ENCODE measurements around the gene SCN4A. TPM values are rescaled to one million over a fixed set of nuclear protein-coding genes. Genes with fewer than 3 reads are reported as not detected.
A peak's percentile ranks its signal among the peaks of the same experiment; 100 is the strongest.

SCN4A gene
- total and polyA plus RNA-seq, 2 donors, result 0.19 to 0.46 TPM

DNA sequence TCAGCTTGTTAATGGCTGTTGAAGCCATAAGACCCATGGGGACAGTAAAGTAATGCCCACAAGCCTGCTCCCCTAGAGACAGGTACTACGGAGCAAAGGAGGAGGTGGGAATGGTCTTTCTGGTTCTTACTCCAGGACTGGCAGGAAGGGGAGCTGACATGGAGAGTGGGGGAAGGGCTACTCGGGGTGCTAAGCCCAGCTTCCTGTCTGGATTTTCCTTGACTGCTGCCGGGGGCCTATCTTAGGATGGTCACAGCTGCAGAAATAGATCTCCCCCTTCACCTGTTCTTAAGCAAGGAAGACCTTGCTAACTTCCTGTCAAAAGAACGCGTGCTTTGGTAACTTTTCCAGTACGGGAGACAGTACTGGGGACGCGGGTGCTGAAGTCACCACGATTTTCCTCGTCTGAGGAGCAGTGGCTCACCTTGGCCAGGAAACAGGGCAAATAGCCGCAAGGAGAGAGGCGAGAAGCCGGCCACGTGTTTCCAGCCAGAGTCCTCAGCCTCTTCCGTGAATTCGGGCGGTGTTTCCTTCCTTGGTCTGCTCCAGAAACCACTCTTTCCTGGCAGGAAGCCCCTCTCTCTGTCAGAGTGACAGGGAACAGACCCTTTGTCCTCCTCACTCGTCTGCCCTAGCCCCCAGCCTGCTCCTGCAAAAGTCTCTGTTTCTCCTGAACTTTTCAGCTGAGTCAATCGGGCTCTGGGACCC lies 24.8 kb upstream of the SCN4A start:
- DNase-seq (ENCODE audit: low read depth in 6 of 9, low spot score in 9 of 9), result no peak
- peaks cover 0 to 32% of the 10 kb centered on the region in 2 donors for H3K27me3 ChIP-seq (ENCODE audit: control insufficient read depth in 2 of 2, insufficient read depth in 1 of 2, low read length in 1 of 2)
- H3K4me1 ChIP-seq (ENCODE audit: control insufficient read depth in 2 of 2, insufficient read depth in 2 of 2, low read length in 2 of 2), result peaks cover 12 to 23% of the 10 kb centered on the region in 2 donors
- H3K9me3 ChIP-seq (ENCODE audit: control insufficient read depth in 2 of 2, insufficient read depth in 1 of 2, low read length in 1 of 2), result no peaks in the 10 kb centered on the region
- H3K27ac ChIP-seq (ENCODE audit: low read depth in 1 of 2, low read length in 1 of 2), result no peak overlapping the region
- H3K36me3 ChIP-seq (ENCODE audit: control insufficient read depth in 2 of 2, insufficient read depth in 2 of 2, low read length in 1 of 2), result peaks cover 3 to 4% of the 10 kb centered on the region in 2 donors
- H3K4me3 ChIP-seq (ENCODE audit: low read length in 2 of 2), result peak overlapping the region in 1 of 2 donors; percentile 62
- WGBS, result 38% methylated on average over 19 of the region's 19 CpGs

DNA sequence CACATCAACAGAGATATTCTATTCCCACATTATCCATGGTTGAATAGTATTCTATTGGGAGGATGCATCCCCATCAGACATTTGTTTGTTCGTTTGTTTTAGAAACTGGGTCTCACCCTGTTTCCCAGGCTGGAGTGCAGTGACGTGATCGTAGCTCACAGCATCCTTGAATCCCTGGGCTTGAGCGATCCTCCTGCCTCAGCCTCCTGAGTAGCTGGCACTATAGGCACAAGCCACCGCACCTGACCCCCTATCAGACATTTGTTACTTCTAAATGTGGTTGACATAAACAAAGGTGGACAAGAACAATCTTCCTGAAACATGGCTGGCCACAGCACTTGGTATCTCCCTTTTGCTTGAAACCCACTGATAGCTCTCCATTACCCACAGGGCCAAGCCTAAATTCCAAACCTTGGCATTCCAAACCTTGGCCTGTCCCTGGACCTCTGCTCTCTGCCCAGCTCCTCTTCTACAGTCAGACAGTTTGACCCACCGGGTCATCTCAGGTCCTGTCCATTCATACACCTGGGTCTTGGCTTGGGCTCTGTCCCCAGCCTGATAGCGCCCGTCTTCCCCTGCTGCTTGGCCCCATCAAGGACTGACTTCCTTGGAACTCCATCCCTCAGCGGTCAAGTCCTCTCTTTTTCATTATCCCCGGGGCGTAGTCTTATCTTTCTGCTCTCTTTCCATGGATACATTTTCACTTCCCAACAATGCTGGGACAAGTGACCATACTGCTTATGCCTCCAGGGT lies 23.9 kb upstream of the SCN4A start:
- no peak overlapping the region for H3K27ac ChIP-seq (ENCODE audit: low read depth in 1 of 2, low read length in 1 of 2)
- DNase-seq (ENCODE audit: low read depth in 6 of 9, low spot score in 9 of 9), result no peak

DNA sequence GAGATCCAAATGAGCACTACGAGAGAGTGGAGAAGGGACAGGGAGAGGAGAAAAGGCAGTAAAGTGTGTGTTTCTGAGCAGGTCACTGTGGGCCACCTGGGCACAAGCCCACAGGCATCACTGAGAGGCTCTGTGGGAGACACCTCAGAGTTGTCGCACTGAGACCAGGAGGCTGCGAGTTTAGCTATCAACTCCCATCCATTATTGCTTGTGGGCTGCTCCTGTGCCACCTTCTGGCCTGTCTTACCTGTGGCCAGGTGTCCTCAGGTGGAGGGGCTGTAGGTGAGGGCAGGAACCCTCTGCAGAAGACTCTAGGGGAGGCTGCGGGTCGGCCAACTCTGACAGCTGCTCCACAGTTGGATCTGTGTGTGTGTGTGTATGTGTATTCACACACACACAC lies 22.9 kb upstream of the SCN4A start:
- no peak for DNase-seq (ENCODE audit: low read depth in 6 of 9, low spot score in 9 of 9)
- Histone ChIP-seq H3K4me1 (ENCODE audit: control insufficient read depth in 2 of 2, insufficient read depth in 2 of 2, low read length in 2 of 2) (peaks cover 12 to 26% of the 10 kb centered on the region in 2 donors), H3K9me3 (ENCODE audit: control insufficient read depth in 2 of 2, insufficient read depth in 1 of 2, low read length in 1 of 2) (no peaks in the 10 kb centered on the region), H3K27ac (ENCODE audit: low read depth in 1 of 2, low read length in 1 of 2) (no peak overlapping the region), H3K36me3 (ENCODE audit: control insufficient read depth in 2 of 2, insufficient read depth in 2 of 2, low read length in 1 of 2) (no peaks in the 10 kb centered on the region), H3K27me3 (ENCODE audit: control insufficient read depth in 2 of 2, insufficient read depth in 1 of 2, low read length in 1 of 2) (peaks cover 0 to 44% of the 10 kb centered on the region in 2 donors), H3K4me3 (ENCODE audit: low read length in 2 of 2) (no peak overlapping the region)
- 97% methylated on average over 5 of the region's 5 CpGs for WGBS

More for the DNA sequence above, 23.9 kb upstream of the SCN4A start:
- Histone ChIP-seq H3K27me3 (ENCODE audit: control insufficient read depth in 2 of 2, insufficient read depth in 1 of 2, low read length in 1 of 2) (peaks cover 0 to 40% of the 10 kb centered on the region in 2 donors), H3K36me3 (ENCODE audit: control insufficient read depth in 2 of 2, insufficient read depth in 2 of 2, low read length in 1 of 2) (no peaks in the 10 kb centered on the region), H3K4me3 (ENCODE audit: low read length in 2 of 2) (no peak overlapping the region), H3K9me3 (ENCODE audit: control insufficient read depth in 2 of 2, insufficient read depth in 1 of 2, low read length in 1 of 2) (no peaks in the 10 kb centered on the region), H3K4me1 (ENCODE audit: control insufficient read depth in 2 of 2, insufficient read depth in 2 of 2, low read length in 2 of 2) (peaks cover 12 to 23% of the 10 kb centered on the region in 2 donors)
- 99% methylated on average over 11 of the region's 11 CpGs for WGBS

DNA sequence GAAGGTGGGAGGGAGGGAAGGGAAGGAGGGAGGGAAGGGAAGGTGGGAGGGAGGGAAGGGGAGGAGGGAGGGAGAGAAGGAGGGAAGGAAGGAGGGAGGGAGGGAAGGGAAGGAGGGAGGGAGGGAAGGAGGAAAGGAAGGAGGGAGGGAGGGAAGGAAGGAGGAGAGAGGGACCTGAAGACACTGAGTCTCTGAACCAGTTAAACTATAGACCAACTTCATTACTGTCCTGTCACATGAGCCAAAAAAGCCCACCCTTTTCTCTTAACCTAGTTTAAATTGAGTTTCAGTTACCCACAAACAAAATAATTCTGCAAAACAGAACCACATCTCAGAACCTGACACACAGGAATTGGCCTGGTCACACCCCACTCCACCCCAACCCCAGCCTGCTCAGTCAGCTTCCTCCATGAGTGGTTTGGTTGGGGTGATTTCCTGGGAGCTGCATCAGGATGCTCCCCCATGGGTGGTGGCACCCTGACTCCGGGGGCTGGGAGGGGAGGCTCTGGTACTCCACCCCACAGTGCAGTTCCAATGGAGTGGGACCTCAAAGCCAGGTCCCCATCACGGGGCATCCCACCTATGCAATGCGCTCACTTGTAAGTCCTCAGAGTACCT lies 20.8 kb upstream of the SCN4A start:
- no peaks in the 10 kb centered on the region for H3K9me3 ChIP-seq (ENCODE audit: control insufficient read depth in 2 of 2, insufficient read depth in 1 of 2, low read length in 1 of 2)
- peaks cover 0 to 36% of the 10 kb centered on the region in 2 donors for H3K27me3 ChIP-seq (ENCODE audit: control insufficient read depth in 2 of 2, insufficient read depth in 1 of 2, low read length in 1 of 2)
- H3K4me1 ChIP-seq (ENCODE audit: control insufficient read depth in 2 of 2, insufficient read depth in 2 of 2, low read length in 2 of 2), result peaks cover 6 to 23% of the 10 kb centered on the region in 2 donors
- WGBS, result 84% methylated on average over 3 of the region's 3 CpGs
- H3K36me3 ChIP-seq (ENCODE audit: control insufficient read depth in 2 of 2, insufficient read depth in 2 of 2, low read length in 1 of 2), result no peaks in the 10 kb centered on the region
- no peak for DNase-seq (ENCODE audit: low read depth in 6 of 9, low spot score in 9 of 9)
- H3K4me3 ChIP-seq (ENCODE audit: low read length in 2 of 2), result no peak overlapping the region
- H3K27ac ChIP-seq (ENCODE audit: low read depth in 1 of 2, low read length in 1 of 2), result no peak overlapping the region

DNA sequence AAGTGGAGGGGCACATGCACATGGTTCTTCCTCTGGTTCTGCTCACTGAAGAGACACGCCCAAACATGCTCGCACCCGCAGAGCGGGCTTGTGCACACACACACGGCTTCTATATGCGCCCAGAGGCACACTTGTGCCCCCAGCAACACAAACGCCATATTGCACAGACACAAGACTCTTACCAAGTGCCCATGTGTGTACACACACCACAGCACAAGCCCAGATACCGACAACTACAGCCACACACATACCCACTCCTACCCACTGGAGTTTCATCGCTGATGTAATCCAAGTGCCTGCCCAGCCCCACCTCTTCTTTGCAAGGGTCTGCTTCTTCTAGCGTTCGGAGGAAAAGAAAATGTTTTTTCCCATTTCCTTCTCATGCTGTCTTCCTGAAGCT lies 18.9 kb upstream of the SCN4A start:
- no peaks in the 10 kb centered on the region for H3K9me3 ChIP-seq (ENCODE audit: control insufficient read depth in 2 of 2, insufficient read depth in 1 of 2, low read length in 1 of 2)
- 93% methylated on average over 11 of the region's 11 CpGs for WGBS
- no peaks in the 10 kb centered on the region for H3K36me3 ChIP-seq (ENCODE audit: control insufficient read depth in 2 of 2, insufficient read depth in 2 of 2, low read length in 1 of 2)
- peaks cover 0 to 10% of the 10 kb centered on the region in 2 donors for H3K4me1 ChIP-seq (ENCODE audit: control insufficient read depth in 2 of 2, insufficient read depth in 2 of 2, low read length in 2 of 2)
- peaks cover 0 to 19% of the 10 kb centered on the region in 2 donors for H3K27me3 ChIP-seq (ENCODE audit: control insufficient read depth in 2 of 2, insufficient read depth in 1 of 2, low read length in 1 of 2)
- H3K27ac ChIP-seq (ENCODE audit: low read depth in 1 of 2, low read length in 1 of 2), result no peak overlapping the region
- DNase-seq (ENCODE audit: low read depth in 6 of 9, low spot score in 9 of 9), result no peak
- H3K4me3 ChIP-seq (ENCODE audit: low read length in 2 of 2), result no peak overlapping the region

DNA sequence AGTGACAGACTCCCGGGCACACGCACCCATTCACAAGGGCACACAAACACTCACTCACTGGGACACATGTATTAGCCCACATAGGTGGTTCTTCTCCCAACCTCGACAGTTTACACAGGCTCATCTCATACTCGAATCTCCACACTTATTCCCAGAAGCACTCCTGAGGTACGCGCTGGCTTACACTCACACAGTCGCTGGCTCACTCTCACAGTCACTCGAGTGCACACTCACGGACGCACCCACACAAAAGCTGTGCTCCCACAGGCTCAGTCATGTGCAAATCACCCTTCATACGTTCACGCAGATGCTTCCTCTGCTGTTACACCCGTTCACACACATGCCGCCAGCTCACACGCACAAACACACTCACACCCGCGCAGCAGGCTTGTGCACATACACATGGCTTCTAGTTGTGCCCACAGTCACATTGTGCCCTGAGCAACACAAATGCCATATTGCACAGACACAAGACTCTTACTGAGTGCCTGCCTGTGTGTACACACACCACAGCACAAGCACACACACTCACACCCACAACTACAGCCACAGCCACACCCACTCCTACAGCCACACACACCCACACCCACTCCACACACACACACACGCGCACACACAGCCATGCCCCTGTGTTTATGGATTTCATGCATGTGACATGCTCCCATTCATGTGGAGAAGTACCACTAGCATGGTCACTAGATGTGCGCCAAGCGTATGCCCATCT lies 17.1 kb upstream of the SCN4A start:
- Histone ChIP-seq H3K36me3 (ENCODE audit: control insufficient read depth in 2 of 2, insufficient read depth in 2 of 2, low read length in 1 of 2) (no peaks in the 10 kb centered on the region), H3K27ac (ENCODE audit: low read depth in 1 of 2, low read length in 1 of 2) (no peak overlapping the region), H3K9me3 (ENCODE audit: control insufficient read depth in 2 of 2, insufficient read depth in 1 of 2, low read length in 1 of 2) (no peaks in the 10 kb centered on the region), H3K4me3 (ENCODE audit: low read length in 2 of 2) (no peak overlapping the region), H3K4me1 (ENCODE audit: control insufficient read depth in 2 of 2, insufficient read depth in 2 of 2, low read length in 2 of 2) (peaks cover 4 to 16% of the 10 kb centered on the region in 2 donors), H3K27me3 (ENCODE audit: control insufficient read depth in 2 of 2, insufficient read depth in 1 of 2, low read length in 1 of 2) (peaks cover 0 to 18% of the 10 kb centered on the region in 2 donors)
- no peak for DNase-seq (ENCODE audit: low read depth in 6 of 9, low spot score in 9 of 9)
- 93% methylated on average over 21 of the region's 21 CpGs for WGBS

DNA sequence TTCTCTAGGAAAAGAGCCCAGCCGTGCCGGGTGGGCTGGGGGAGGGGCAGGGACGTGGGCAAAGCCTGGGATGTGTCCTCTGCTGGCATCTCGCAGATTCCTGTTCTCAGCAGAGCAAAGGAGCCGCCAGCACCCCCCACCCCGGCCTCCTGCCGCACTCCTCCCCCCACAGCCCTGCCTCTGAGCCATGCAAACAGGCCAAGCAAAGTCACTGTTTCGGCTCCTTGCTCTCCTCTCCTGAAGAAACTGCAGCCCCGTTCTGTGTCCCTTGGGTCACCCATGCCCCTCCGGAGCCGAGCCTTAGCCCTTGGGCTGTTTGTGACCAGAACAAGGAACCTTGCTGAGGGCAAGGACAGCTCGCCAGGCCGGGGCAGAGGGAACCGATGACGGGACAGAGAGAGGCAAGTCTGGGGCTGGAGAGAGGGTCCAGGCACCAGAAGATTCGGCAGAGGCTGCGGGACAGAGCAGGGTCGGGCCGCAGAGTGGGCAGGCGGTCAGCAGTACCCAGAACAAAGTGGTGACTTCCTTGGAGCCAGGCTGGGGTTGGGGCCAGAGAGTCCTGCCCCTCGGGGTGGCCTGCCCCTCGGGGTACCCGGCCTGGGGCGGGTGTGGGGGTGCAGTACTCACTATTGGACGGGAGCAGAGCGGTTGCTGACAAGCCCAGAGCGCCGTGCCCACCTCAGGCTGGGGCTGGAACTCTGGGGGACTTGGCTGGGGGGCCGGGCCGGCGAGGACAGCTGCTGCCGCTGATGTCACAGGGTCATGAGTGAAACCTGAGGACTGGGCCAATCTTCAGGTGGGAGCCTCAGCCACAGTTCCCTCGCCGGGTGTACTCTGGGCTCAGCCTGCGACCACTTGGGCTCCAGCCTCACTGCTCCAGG lies 16.3 kb upstream of the SCN4A start:
- peaks cover 4 to 16% of the 10 kb centered on the region in 2 donors for H3K4me1 ChIP-seq (ENCODE audit: control insufficient read depth in 2 of 2, insufficient read depth in 2 of 2, low read length in 2 of 2)

DNA sequence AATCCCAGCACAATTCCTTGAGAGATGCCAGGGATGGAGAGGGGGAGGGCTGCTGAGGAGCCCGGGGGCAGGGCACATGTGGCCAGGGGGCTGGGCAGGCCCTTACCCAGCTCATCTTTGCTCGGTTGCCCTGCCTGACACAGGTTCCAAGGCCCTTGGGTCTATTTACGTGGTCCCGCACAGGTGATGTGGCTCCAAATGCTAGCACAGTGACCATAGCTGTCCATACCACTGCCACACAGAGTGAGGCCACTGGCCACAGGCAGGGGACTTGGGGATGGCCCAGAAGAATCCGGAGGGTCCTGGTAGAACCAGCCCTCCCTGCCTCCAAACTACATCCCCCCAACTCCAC lies 15.4 kb upstream of the SCN4A start:
- DNase-seq (ENCODE audit: low read depth in 6 of 9, low spot score in 9 of 9), result no peak
- H3K4me1 ChIP-seq (ENCODE audit: control insufficient read depth in 2 of 2, insufficient read depth in 2 of 2, low read length in 2 of 2), result peaks cover 4 to 16% of the 10 kb centered on the region in 2 donors
- H3K9me3 ChIP-seq (ENCODE audit: control insufficient read depth in 2 of 2, insufficient read depth in 1 of 2, low read length in 1 of 2), result peaks cover 0 to 4% of the 10 kb centered on the region in 2 donors
- no peak overlapping the region for H3K4me3 ChIP-seq (ENCODE audit: low read length in 2 of 2)
- 96% methylated on average over 5 of the region's 5 CpGs for WGBS
- H3K27ac ChIP-seq (ENCODE audit: low read depth in 1 of 2, low read length in 1 of 2), result no peak overlapping the region
- H3K27me3 ChIP-seq (ENCODE audit: control insufficient read depth in 2 of 2, insufficient read depth in 1 of 2, low read length in 1 of 2), result peaks cover 0 to 18% of the 10 kb centered on the region in 2 donors
- H3K36me3 ChIP-seq (ENCODE audit: control insufficient read depth in 2 of 2, insufficient read depth in 2 of 2, low read length in 1 of 2), result no peaks in the 10 kb centered on the region

More for the DNA sequence above, 16.3 kb upstream of the SCN4A start:
- Histone ChIP-seq H3K9me3 (ENCODE audit: control insufficient read depth in 2 of 2, insufficient read depth in 1 of 2, low read length in 1 of 2) (no peaks in the 10 kb centered on the region), H3K27ac (ENCODE audit: low read depth in 1 of 2, low read length in 1 of 2) (no peak overlapping the region), H3K36me3 (ENCODE audit: control insufficient read depth in 2 of 2, insufficient read depth in 2 of 2, low read length in 1 of 2) (no peaks in the 10 kb centered on the region), H3K4me3 (ENCODE audit: low read length in 2 of 2) (no peak overlapping the region), H3K27me3 (ENCODE audit: control insufficient read depth in 2 of 2, insufficient read depth in 1 of 2, low read length in 1 of 2) (peaks cover 0 to 18% of the 10 kb centered on the region in 2 donors)
- no peak for DNase-seq (ENCODE audit: low read depth in 6 of 9, low spot score in 9 of 9)
- 93% methylated on average over 35 of the region's 35 CpGs for WGBS

Data from thymus (tissue), 11 donors.